HL-60/S4 (cell line): ENCODE data around the gene HSPB7.
"Not testable (repeated sequence)": the region's sequence is repeated elsewhere in the genome, so short reads cannot be mapped to it uniquely, and the experiment has no call there.

Experiments
- in situ Hi-C: fragments of 300-500 bp; cut with MboI; formaldehyde crosslinking; loops from 2 replicates; pipeline ENCODE4 v1.14.3; 2022; ENCODE audit warnings: low sequenced_read_pairs

The HSPB7 gene

GRCh38 chr1:16009030-16009460 is 8.8 kb downstream of the HSPB7 start:
- in situ Hi-C loops = no loop called here

DNA sequence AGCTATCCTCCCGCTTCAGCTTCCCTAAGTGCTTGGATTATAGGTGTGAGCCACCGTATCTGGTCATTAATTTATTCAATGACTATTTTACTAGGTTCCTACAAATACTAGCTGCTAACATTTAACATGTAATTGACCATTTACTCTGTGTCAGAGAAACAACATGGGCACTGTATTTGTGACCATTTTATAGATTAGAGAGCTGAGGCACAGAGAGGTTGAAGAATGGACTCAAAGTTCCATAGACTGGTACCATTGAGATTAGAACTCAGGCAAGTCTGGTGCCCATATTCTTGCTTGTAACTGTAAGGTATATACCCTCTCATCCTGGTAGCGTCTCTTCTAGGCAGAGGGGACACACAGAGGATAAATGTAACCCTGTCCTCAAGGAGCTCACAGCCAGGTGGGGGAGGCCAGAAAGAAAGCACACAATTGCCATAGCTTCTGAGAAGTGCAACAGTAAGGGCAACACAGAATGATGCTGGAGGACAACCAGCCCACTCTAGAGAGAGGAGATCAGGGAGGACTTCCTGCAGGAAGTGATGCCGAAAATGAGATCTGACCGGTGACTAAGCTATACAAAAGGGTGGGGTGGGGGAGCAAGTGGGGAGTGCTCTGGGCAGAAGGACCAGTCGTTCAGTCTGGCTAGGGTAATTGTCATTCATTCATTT is 10.0 kb downstream of the HSPB7 start:
- in situ Hi-C loops = no loop called here

- in situ Hi-C loops = no loop called here
Observed at GRCh38 chr1:16006552-16007485, 11.0 kb downstream of the HSPB7 start.

GRCh38 chr1:16006010-16006409 is 11.8 kb downstream of the HSPB7 start:
- in situ Hi-C loops = no loop called here

GRCh38 chr1:16005597-16005996 is 12.2 kb downstream of the HSPB7 start:
- in situ Hi-C loops = no loop called here

DNA sequence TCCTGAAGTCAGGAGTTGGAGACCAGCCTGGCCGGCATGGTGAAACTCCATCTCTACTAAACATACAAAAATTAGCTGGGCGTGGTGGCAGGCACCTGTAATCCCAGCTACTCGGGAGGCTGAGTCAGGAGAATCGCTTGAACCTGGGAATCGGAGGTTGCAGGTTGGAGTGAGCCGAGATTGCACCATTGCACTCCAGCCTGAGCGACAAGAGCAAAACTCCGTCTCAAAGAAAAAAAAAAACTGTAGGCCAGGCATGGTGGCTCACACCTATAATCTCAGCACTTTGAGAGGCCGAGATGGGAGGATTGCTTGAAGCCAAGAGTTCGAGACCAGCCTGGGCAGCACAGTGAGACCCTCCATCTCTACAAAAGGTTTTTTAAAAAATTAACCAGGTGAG is 16.6 kb downstream of the HSPB7 start:
- in situ Hi-C loops = not testable (repeated sequence)

GRCh38 chr1:15998929-15999328 is 18.9 kb downstream of the HSPB7 start:
- in situ Hi-C loops = loop anchor here (25.0 kb wide), 1 partner anchor 187 kb away; the partner anchor contains the start of gene UQCRHL

DNA sequence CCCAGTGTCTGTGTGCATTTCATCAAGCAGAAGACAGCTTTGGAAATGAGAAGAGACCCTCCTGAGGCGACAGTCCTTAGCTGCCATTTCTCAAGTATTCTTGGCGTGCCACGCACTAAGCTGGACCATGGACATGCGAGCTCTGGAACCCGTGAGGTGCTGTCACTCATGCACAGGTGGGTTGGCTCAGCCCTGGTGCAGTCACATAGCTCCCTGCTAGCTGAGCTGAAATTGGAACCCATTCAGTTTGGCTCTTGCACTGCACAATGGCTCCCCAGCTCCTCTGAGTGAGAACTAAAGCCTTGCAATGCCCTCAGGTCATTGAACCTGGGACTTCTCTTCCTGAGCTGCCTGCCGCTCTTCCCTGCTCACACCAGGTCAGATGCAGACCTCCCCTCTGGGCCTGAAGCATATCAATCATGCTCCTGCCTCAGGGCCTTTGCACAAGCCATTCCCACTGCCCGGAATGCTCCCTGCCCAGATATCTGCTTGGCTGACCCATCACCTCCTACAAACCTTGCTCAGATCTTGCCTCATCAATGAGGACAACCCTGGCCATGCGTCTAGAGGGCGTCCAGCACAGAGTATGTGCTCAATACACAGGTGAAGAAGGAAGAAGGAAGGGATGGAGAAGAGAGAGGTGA is 20.1 kb downstream of the HSPB7 start:
- in situ Hi-C loops = loop anchor here (25.0 kb wide), 1 partner anchor 185 kb away; the partner anchor contains the start of gene UQCRHL

GRCh38 chr1:15997076-15997585 is 20.7 kb downstream of the HSPB7 start:
- in situ Hi-C loops = loop anchor here (25.0 kb wide), 1 partner anchor 185 kb away; the partner anchor contains the start of gene UQCRHL

- in situ Hi-C loops = loop anchor here (25.0 kb wide), 1 partner anchor 182 kb away; the partner anchor contains the start of gene UQCRHL
Observed at GRCh38 chr1:15994590-15995351, 23.1 kb downstream of the HSPB7 start.

GRCh38 chr1:15994081-15994480 is 23.8 kb downstream of the HSPB7 start:
- in situ Hi-C loops = loop anchor here (25.0 kb wide), 1 partner anchor 182 kb away; the partner anchor contains the start of gene UQCRHL

DNA sequence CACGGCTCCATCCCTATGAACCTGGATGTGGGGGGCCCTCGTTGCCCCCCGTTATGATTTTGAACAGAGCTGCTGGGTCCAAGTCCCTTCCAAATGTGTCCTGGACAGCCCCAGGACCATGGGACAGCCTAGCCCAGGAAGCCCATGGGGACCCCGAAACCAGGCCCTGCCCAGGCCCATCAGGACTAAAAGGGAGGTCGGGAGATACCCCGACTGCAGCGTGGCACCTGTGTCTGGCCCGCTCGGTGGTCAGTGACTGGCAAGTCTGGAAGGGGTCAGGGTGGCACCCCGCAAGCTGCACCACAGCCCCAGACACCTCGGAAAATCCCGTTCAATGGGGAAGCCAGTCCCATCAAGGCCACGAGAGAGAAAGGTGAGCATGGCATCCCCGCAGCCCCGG is 24.2 kb downstream of the HSPB7 start:
- in situ Hi-C loops = loop anchor here (25.0 kb wide), 1 partner anchor 181 kb away; the partner anchor contains the start of gene UQCRHL

DNA sequence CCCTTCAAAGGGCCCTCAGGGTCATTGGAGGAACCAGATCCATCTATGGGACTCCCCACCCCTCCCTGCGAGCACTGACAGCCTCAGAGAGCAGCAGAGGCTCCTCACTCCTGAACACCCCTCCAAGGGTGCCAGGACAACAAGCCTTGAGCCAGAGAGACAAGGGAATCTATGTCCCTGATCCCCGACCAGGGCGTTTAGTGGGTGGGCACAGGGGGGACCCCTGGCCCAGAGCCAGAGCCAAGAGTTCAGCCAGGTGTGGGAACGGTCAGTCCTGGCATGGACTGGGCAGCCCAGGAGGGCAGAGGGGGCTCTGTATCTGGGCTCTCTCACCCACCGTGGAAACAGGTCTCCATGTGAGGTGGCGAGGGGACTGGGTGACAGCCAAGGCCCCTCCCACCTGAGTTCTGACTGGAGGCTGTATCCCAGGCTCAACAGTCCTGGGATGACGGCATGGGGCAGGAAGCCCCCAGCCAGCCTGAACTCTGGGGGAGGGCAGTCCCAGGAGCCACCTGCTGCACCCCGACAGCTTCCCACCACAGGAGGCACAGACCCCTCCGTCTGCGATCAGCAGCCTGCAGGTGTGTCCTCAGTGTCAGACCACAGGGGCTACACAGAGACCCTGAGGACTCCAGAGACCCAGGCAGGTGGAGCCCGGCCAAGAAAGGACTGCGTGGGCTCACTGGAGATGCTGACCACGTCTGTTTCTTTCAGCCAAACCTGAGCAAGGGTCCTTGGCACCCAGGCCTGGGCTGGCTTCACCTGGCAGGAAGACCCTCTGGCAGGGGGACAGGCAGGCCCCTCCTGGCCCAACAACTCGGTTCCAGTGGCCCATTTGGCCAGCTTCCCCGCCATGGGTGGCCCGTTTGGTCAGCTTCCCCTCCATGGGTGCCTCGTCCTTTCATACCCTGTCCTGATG is 25.0 kb downstream of the HSPB7 start:
- in situ Hi-C loops = loop anchor here (25.0 kb wide), 1 partner anchor 181 kb away; the partner anchor contains the start of gene UQCRHL

DNA sequence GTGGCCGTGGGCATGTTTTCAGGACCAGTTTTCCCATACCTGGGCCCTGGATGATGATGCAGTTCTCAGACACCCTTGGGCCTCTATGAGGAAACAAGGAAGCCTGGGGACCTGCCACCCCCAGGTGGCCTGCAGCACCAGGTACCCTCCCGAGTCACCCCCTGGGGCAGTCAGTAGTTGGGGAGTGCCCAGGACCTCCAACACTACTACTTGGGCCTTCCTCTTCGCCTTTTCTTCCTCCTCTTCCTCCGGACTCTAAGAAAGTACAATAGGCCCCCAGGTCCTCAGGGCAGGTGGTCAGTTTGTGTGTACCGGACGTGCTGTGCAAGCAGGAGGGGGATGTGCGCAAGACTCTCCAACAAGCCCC is 25.7 kb downstream of the HSPB7 start:
- in situ Hi-C loops = loop anchor here (25.0 kb wide), 1 partner anchor 180 kb away; the partner anchor contains the start of gene UQCRHL

DNA sequence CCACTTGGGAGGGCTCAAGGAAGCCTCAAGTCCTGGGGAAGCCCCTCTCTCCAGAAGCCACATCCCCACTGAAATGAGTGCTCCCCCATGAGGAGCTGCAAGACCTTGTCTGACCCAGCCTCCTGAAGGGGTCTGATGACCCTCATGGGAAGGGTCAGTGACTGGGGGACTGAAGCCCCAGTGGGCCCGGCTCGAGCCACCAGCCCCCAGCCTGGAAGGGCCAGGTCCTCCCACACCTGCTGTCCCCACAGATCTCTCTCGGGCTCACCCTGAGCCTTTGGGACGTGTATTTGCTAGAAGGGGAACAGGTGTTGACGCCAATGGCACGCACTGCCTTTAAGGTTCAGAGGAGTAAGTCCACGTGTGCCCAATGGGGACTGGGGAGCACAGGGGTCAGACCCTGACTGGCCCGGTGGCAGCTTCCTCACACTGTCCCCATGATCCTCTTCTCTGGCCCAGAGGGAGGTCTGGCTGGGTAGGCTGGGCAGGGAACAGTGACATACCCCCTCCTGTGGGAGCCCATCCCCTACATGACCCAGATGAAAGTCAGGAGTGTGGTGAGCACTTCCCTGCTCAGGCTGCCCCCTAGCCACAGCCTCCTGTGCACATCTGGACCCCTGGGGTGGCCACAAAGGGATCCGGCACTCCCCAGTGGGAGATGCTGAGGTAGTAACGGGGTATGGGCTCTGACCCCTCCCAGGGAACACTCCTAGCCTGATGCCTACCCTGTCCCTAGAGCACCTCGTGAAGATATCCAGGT is 26.2 kb downstream of the HSPB7 start:
- in situ Hi-C loops = loop anchor here (25.0 kb wide), 1 partner anchor 179 kb away; the partner anchor contains the start of gene UQCRHL

- in situ Hi-C loops = loop anchor here (25.0 kb wide), 1 partner anchor 177 kb away; the partner anchor contains the start of gene UQCRHL
Observed at GRCh38 chr1:15989776-15990175, 28.1 kb downstream of the HSPB7 start.

DNA sequence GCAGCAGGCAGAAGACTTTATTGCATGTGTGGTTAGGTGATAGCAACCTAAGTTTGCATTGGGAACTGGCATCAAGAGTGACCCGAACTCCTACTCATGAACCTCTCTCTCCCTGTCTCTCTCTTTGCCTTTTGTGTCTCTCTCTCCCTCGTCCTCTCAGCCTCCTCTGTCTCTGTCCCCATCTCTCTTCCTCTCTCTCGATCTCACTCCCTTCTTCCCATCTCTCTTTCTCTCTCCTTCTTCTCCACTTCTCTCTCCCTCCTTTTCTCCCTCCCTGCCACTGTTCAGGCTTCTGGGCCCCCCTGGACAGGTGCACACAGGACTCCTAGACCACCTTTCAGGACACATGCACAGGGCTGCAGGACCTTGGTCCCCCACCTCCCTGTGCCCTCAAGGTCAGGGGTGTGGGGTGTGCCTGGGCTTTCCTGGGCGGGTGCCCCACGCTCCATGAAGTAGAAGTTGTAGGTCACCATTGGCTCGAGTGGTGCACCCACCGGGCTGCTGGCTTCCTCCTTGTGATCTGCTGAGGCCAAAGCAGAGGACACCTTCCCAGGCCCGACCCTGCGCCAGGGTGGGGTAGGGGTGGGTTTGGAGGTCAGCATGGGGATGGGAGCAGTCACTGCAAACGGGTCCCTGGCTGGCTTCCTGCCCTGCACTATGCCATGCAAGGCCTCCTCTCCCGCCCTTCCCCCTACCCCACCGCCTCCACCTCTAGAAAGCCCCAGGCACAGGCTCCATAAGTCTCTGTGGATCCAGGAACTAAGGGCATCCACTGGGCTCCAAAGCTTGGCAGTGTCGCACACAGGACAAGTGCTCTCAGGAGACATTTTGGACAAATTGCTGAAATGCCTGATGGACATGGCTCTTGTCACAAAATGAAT is 28.7 kb downstream of the HSPB7 start:
- in situ Hi-C loops = loop anchor here (25.0 kb wide), 1 partner anchor 177 kb away; the partner anchor contains the start of gene UQCRHL
